HG02678 (cell line): ENCODE results near the gene UMOD.

Experiments used
- ATAC-seq: cut with Tn5 transposase; IDR thresholded peaks from one replicate; pipeline ENCODE4 v1.9.1; 2021; ENCODE audit warnings: mild to moderate bottlenecking, moderate library complexity; ENCODE audit not compliant: unreplicated experiment

Gene UMOD

DNA sequence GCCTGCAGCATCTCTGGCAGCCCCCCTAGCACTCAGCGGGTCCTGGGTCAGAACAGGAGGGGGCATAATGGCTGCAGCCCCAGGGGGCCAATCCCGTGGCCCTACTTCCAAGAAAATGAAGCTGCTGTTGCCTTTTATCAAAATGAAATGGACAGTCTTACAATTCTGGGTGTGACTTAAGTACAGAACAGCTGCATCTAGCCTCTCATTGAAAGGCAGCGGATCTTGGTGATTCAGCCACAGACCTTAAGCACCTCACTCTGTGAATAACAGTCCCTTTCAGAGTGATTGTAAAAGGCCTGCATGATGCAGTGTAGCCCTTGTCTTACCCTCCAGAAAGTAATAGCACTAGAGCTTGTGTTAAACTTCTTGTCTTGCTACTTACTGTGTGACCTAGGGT, 11.5 kb upstream of the UMOD start:
- ATAC-seq: no peak

DNA sequence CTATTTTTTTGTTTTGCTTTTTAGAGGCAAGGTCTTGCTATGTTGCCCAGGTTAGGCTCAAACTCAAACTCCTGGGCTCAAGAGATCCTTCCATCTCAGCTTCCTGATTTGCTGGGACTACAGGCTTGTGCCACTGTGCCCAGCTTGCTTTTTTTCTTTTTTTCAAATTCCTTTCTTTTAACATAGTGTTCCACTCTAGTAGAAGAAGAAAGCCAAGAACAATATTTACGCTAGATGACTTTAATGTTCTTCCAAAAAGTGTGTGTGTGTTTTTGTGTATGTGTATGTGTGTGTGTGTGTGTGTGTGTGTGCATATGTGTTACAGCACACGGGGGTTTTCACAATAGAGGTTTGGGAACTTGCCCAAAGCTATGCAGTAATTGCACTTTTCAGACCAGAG, 10.7 kb upstream of the UMOD start:
- no peak for ATAC-seq

DNA sequence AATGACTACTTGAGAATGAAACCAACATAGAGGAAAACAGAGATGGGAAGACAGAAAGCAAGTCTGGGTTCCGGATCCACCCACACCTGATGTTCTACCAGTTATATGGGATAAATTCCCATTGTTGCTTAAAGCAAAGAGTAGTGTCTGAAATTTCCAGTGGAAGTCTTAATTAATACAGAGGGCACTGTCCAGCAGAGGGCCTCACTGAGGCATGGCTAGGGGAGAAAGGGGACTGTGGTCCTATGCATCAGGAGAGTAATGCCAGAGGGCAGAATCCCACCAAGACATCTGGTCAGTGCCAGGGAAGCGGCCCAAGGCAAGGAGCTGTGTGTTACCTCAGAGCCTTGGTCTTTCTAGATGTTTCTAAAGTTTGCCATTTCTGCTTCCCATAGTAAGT, 7.5 kb upstream of the UMOD start:
- no peak for ATAC-seq

DNA sequence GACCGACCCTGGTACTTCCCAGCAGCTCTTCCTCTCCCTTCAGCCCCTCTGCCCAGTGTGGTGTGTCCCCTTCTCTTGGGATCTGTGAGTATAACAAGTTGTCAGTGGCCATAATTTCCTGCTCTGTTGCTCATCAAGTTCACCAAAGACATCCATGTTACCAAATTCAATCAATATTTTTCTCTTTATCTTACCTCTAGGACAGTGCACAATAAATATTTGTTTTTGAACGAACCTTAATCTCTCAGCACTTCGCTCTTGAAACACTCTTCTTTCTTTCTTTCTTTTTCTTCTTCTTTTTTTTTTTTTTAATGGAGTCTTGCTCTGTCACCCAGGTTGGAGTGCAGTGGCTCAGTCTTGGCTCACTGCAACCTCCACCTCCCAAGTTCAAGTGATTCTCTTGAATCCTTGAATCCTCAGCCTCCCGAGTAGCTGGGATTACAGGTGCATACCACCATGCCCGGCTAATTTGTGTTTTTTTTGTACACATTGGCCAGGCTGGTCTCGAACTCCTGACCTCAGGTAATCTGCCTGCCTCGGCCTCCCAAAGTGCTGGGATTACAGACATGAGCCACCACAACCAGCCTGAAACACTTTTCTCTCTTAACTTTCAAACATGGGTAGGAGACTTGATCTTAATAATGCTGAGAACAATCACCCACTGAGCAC, 2.7 kb upstream of the UMOD start:
- ATAC-seq: no peak

DNA sequence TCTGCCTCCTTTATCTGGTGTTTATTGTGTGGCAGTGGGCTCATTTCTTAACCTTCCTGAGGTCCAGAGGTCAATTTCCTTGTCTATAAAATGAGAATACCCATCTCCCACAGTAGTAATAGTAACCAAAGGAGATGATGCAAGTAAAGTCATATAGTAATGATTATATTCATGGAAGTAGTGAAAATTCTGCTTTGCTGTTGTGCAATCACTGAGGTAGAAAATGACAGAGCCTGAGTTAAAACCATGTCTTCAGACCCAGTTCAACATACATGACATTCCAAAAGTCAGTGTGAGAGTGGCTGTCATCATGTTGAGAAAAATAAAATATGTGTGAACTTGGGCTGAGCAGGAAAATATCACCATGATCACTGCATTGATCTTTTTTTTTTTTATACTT, 864 bp upstream of the UMOD start:
- ATAC-seq: no peak

DNA sequence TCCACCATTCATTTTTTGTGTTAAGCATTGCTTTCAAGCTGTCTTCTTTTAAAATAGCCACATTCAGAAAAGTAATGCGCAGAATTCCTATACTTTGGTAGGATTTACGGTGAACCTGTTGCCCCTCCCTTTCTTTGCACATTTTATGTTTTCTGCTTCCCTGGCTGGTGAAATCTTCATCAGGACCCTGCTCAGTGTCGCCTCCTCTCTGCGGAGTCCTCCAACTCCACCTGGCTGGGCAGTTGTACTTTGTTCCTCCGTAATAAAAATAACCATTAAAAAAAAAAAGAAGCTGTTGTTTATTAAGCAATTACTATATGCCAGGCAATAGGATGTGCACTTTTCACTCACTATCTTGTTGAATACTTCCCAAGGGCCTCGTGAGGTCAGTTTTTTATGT, 2.9 kb downstream of the UMOD start:
- ATAC-seq: no peak

DNA sequence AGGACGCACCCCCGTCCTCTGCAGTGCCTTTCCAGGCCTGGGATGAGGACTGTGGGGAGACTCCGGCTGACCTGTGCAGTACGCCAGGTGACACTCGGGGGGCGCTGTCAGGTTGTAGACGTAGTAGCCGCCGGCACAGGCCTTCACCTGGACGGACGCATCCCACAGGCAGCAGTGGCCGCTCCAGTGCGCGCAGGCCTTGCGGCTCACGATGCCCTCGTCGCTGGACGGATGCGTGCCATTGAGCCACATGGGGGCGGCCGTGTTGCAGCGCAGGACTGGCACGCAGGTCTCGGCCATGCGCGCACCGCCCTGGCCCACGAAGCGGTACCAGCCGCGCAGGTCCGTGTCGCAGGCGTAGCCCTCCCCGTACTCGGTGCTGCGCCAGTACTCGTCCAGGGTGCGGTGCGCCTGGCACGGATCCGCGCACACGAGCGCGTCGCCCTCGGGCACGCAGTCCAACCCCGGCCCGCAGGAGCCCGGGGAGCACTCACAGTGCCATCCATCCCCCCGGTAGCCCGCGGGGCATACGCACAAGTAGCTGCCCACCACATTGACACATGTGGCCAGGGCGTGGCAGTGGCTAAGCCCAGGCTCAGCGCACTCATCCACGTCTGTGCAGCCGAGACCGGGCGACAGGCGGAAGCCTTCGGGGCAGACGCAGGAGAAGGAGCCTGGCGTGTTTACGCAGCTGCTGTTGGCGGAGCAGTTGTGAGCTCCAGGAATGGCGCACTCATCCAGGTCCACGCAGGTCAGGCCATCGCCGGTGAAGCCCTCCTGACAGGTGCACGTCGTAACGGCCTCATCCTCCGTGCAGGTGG, 3.9 kb downstream of the UMOD start:
- ATAC-seq: no peak

DNA sequence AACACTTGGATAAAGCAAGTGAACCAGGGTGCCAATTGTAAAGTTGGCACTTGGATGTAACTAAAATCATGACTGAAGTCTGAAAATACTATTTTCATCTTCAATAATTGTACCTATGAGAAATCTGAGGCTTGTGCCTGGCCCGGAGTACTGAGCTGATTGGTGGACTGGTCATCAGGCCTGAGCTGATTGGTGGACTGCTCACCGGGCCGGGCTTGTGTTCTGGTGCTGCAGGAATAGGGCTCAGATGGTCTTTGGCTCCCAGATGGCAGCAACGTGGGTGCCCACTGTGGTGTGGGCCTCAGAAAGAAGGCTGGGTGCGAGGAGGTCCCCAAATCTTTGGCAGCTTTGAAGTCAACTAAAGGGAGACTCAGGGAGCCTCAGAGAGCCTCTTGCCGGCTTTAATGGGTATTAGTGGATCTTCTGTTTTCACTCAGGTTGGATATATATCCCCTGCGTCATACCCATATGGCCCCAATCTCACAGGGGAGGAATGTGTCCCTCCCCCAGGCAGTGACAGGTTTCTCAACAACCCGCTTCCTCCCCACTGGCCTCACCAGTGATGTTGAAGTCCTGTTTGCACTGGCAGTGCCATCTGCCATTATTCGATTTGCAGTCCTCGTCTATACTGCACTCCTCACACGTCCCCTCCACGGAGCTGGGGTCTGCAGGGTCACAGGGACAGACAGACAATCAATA, 4.7 kb downstream of the UMOD start:
- ATAC-seq: no peak

DNA sequence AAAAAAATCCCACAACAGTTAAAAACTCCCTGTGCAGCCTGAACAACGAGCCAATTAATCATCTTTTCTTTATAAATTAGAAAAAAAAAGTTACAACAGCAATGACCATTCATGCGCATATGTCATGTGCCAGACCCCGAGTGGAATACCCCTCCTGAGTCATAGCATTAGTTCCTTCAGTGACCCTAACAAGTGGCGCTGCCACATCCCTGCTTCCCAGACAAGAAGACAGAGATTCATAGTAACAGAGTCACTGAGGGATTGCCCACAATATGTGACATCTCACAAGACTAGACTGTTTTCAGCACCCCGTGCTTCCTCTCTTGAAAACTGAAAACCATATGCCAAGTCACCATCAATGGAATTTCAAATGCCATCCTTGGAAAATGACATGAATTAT, 7.9 kb downstream of the UMOD start:
- no peak for ATAC-seq

DNA sequence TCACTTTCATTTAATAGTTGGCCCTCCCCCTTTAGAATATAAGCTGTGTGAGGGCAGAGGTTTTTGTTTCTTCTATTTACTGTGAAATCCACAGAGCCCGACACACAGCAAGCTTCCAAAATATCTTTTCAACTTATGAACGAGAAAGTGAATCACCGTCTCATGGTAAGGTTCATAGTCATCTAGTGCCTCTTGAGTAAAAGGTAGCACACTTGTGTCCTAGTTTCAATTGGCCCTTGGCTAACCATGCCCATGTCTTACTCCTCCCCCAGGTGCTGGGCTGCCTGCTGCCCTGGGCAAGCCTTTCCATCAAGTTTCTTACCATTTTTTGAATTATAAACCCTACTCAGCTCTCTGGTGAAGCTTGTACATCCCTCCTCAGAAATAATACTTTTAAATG, 12.8 kb downstream of the UMOD start:
- ATAC-seq: no peak

DNA sequence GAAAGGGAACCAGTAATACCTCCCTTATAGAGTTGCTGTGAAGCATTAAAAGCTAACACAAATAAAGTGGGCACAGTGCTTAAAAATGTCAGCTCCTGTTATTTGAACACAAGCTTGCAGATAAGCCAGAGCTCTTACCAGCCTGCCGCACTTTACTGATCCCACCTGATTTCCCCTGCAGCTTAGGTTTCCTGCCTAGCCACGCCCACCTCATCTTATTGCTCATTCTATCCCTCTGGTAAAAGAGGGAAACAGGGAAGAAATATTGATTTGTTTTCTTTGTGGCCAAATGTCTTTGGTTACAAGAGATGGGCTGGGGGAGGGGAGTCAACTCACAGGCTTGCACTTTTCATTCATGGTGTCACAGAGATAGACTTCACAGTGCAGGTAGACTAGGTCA, 15.6 kb downstream of the UMOD start:
- no peak for ATAC-seq

DNA sequence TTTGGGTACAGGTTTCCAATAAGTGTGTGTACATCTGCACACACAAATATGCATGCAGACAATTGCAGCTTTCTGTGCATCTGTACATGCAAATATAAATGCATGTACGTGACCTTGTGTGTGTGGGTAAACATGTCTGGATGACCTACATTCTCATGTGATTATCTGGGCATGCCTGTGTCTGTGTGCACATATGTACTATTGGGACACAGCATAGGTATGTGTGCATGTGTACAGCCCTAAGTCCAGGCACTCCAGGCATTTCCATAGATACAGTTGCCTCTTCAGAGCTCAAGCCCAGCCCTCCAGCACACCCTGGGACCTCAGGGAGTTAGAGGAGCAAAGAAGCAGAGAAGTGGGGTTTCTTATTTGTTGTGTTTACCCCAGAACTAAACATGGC, 18.1 kb downstream of the UMOD start:
- no peak for ATAC-seq

DNA sequence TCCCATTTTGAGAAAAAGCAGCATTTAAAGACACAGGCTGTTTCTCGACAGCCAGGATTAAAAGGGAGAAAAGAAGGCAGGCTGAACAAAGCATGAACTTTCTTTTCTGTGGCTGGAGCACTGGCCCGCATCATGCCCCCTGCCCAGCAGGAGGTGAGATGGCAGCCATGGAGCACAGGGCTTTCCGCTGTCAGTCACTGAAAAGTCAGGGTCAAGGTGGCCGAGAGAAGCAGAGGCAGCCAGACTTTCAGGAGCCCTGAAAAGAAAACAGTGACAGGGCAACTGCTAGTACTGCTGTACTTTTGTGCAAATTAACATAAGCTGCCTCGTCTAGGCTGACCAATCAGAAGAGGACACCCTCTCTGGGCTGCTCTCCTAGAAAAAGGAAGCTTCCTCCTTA, 19.4 kb downstream of the UMOD start:
- ATAC-seq: no peak

DNA sequence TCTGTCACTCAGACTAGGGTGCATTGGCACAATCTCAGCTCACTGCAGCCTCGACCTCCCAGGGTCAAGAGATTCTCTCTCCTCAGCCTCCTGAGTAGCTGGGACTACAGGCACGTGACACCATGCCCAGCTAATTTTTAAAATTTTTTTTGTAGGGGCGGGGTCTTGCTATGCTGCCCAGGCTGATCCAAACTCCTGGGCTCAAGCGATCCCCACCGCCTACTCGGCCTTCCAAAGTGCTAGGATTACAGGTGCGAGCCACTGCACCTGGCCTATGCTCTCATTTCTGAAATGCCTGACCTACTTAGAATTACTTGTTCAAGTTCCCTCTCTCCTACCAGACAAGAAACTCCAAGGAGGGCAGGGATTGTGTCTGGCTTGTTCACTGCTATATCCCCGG, 20.1 kb downstream of the UMOD start:
- no peak for ATAC-seq

DNA sequence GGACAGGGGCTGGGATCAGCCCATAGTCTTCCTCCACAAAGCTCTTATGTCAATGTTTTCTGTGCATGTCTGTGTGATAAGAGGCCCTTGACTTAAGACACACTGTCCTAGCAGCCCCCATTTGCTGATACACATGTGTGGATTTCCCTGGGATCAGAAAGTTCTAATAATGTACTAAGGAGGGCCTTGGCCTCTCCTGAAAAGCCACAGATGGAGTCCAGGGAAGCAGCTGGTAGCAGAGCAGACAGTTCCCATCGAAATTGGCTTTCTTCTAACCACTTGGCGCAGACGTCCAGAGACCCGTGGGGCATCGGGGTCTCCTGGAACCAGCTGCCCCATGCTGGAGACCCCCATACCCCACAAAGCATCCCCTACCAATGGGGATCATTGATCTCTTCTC, 20.9 kb downstream of the UMOD start:
- no peak for ATAC-seq

DNA sequence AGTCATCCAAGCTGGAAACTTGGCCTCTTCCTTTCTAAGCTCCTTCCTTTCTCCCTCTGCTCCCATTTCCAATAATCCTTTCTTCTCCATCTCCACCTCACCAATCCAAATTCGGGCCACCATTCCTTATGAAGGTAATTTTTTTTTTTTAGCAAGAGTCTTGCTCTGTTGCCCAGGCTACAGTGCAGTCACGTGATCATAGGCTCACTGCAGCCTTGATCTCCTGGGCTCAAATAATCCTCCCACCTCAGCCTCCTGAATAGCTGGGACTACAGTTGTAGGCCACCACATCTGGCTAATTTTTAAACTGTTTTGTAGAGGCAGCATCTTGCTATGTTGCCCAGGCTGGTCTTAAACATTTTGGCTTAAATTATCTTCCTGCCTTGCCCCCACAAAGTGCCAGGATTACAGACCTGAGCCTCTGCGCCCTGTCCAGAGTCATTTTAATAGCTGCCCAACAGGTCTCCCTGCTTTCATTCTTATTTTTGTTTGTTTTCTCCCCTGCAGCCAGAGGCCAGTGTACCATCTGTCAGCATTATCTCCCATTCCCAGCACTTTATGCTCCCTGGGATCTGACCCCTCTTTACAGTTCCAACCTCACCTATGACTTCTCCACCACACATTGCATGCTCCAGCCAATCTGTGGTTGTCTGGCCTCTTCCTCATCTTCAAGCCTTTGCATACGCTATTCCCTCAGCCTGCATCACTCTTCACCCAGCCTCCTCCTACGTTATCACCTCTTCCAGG, 22.9 kb downstream of the UMOD start:
- ATAC-seq: no peak

DNA sequence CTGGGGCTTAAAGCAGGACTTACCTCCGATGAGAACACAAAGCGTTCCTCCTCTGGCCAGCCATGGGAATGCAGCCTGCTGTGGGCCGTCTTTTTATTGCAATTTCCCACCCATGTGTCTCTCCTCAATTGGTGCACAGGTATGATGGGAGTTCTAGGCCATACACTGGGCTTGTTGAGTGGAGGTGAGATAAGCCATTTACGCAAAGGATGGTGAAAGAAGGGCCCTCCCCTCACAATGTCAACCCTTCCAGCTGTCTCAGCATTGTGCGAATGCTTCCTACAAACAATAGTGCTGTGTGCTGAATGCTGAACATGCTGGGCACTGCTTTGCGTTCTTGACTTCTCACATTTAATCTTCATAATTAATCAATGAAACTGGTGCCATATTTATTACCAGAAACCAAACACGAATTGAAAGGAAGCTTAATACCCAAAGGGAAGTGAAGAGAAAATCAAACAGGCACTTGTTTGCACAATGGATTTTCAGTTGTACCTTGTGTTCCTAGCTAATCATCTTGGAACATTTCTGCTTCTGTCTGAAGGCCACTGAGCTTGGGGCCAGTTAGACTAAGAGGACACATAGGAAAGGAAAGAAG, 25.0 kb downstream of the UMOD start, which contains the start of gene GP2:
GP2 (minus strand) TSS at position 70 of the 598 bp plus-strand sequence. CDS start 1,082 bp downstream, outside the sequence.
- ATAC-seq: no peak

DNA sequence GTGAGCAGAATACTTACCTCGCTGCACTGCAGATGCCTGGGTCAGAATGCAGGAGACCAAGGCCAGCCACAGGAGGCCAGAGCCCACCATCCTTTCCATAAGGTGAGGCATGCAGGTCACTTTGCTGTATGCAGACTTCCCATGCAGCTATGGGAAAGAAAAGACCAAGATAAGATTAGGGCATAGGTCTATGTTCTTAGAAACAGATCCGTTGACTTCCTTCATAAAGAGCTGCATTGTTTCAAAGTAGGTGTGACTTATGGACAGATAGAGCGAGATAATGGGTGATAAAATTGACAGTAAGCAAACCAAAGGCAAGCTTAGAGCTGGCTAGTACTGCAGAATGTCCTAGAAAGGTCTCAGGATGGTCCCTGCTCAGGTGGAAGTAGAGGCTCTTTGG, 26.2 kb downstream of the UMOD start:
- ATAC-seq: no peak

DNA sequence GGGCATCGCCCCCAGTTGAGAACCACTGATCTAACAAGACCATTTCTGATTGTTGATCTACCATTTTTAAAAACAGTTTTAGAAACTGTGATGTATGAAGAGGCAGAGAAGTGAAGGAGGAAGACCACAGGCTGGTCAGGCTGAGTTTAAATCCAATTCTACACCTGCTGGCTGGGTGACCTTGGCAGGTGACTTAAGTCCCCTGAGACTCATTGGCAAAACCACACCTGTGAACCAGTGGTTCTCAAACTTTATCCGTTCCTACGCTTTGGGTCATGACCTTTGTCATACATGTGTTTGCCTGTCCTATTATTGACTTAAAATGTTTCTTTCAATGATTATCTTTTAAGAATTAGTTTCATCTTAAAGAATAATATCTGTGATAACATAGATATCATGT, 27.5 kb downstream of the UMOD start:
- ATAC-seq: no peak

DNA sequence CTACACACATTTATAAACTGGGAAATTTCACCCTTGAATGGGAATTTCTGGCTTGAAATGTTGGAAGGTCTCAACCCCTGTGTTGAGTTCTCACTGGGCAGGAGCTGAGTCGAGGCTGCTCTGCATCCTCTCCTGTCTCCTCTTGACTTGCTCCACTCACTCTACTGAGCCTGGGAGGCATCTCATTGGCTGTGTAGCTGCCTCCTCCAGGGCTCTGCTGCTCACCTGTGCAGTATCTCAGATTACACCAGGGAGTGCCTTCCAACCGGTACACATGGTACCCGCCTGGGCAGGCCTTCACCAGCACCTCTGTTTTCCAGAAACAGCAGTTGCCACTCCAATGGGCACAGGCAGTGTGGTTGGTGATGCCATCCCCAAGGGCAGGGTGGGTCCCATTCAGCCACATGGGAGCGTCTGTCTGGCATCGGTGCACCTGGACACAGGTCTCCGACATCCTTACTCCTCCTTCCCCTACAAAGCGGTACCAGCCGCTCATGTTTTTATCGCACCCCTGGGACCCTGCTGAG, 28.9 kb downstream of the UMOD start:
- no peak for ATAC-seq

DNA sequence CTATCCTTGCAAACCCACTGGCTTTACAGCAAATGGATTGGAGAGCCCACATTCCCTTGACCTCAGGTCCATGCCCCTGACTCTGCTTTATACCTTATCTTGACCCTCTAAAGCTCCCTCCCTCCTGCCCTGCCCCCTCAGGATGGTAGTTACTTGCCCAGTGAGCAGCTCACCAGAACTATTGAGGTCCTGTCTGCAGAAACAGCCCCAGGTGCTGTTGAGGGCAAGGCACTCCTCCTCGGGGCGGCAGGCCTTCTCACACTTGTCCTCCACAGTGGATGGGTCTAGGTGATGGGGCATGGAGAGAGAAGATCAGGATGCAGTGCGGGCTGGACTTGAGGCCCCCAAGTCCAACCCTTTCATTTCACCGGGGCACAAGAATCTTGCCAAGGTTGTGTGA, 29.8 kb downstream of the UMOD start:
- no peak for ATAC-seq
